Neuronal stem cell (in vitro differentiated cells): ENCODE data around the gene ARHGAP23.
"Not testable (repeated sequence)": the region's sequence is repeated elsewhere in the genome, so short reads cannot be mapped to it uniquely, and the experiment has no call there.

Experiments
- DNase-seq: peaks from one replicate; pipeline ENCODE4 v3.0.0-alpha.2; 2013; ENCODE audit warnings: low spot score
- H2AFZ ChIP-seq: one replicate; pipeline ENCODE4 v1.6.1; 2013; ENCODE audit warnings: mild to moderate bottlenecking, low read length, inconsistent platforms
- H2AK5ac ChIP-seq: 2 replicates; pipeline ENCODE4 v1.6.1; 2013; ENCODE audit warnings: low read depth, mild to moderate bottlenecking, inconsistent platforms, low read length, moderate library complexity, mixed read lengths
- H2BK120ac ChIP-seq: 2 replicates; pipeline ENCODE4 v1.6.1; 2013; ENCODE audit warnings: low read depth, mild to moderate bottlenecking, inconsistent platforms, low read length, moderate library complexity, mixed read lengths
- H2BK12ac ChIP-seq: one replicate; pipeline ENCODE4 v1.6.1; 2013; ENCODE audit warnings: low read length, inconsistent platforms
- H2BK15ac ChIP-seq: 2 replicates; pipeline ENCODE4 v1.6.1; 2013; ENCODE audit warnings: mild to moderate bottlenecking, low read length, inconsistent platforms, mixed read lengths
- H2BK5ac ChIP-seq: one replicate; pipeline ENCODE4 v1.6.1; 2013; ENCODE audit warnings: inconsistent platforms, mild to moderate bottlenecking, low read length, moderate library complexity
- H3K14ac ChIP-seq: one replicate; pipeline ENCODE4 v1.6.1; 2013; ENCODE audit warnings: low read length, inconsistent platforms
- H3K18ac ChIP-seq: 2 replicates; pipeline ENCODE4 v1.6.1; 2013; ENCODE audit warnings: low read length, inconsistent platforms
- H3K23ac ChIP-seq: 2 replicates; pipeline ENCODE4 v1.6.1; 2013; ENCODE audit warnings: low read depth, mild to moderate bottlenecking, mixed read lengths, low read length, inconsistent platforms; ENCODE audit not compliant: poor library complexity
- H3K27ac ChIP-seq: replicated peaks from 3 replicates; pipeline ENCODE4 v1.5.1; 2013; ENCODE audit warnings: low read length, inconsistent platforms
- H3K27me3 ChIP-seq, 3 experiments: 2 replicates each; pipeline ENCODE4 v1.6.1; 2013; ENCODE audit warnings: low read length in 3 of 3, mild to moderate bottlenecking in 2 of 3, inconsistent platforms in 1 of 3, low read depth in 1 of 3, mixed read lengths in 1 of 3, moderate library complexity in 1 of 3; ENCODE audit not compliant: control insufficient read depth in 3 of 3, insufficient read depth in 3 of 3
- H3K36me3 ChIP-seq, 2 donors: replicated peaks in 1 of 2; 2 replicates each; pipeline ENCODE4 v1.6.1; 2013; ENCODE audit warnings: low read length in 2 of 2; ENCODE audit not compliant: control insufficient read depth in 2 of 2, insufficient read depth in 2 of 2
- H3K4ac ChIP-seq: 2 replicates; pipeline ENCODE4 v1.6.1; 2013; ENCODE audit warnings: inconsistent platforms, mild to moderate bottlenecking, low read length, moderate library complexity
- H3K4me1 ChIP-seq, 2 donors: 1 replicate in 1 of 2; 2 replicates in 1 of 2; pipeline ENCODE4 v1.6.1; 2013; ENCODE audit warnings: low read length in 2 of 2, low read depth in 1 of 2; ENCODE audit not compliant: control insufficient read depth in 2 of 2, insufficient read depth in 1 of 2
- H3K4me2 ChIP-seq: one replicate; pipeline ENCODE4 v1.6.1; 2013; ENCODE audit warnings: mild to moderate bottlenecking, low read length, inconsistent platforms; ENCODE audit not compliant: insufficient read depth, poor library complexity, severe bottlenecking
- H3K4me3 ChIP-seq, 2 donors: 2 replicates each; pipeline ENCODE4 v1.5.1; 2013; ENCODE audit warnings: low read length in 2 of 2, mild to moderate bottlenecking in 2 of 2, inconsistent platforms in 1 of 2, moderate library complexity in 1 of 2
- H3K79me1 ChIP-seq: one replicate; pipeline ENCODE4 v1.6.1; 2013; ENCODE audit warnings: low read depth, mild to moderate bottlenecking, inconsistent platforms, low read length, moderate library complexity
- H3K9ac ChIP-seq: one replicate; pipeline ENCODE4 v1.6.1; 2013; ENCODE audit warnings: mild to moderate bottlenecking, low read depth, low read length, inconsistent platforms; ENCODE audit not compliant: poor library complexity
- H3K9me3 ChIP-seq, 2 donors: replicated peaks in 1 of 2; 2 replicates each; pipeline versions ENCODE3 to v1.6.1; 2013; ENCODE audit warnings: low read length in 2 of 2, mild to moderate bottlenecking in 2 of 2, inconsistent platforms in 1 of 2, low read depth in 1 of 2, mixed read lengths in 1 of 2, moderate library complexity in 1 of 2; ENCODE audit not compliant: control insufficient read depth in 2 of 2, insufficient read depth in 1 of 2
- H4K8ac ChIP-seq: one replicate; pipeline ENCODE4 v1.6.1; 2013; ENCODE audit warnings: low read depth, mild to moderate bottlenecking, inconsistent platforms, low read length, moderate library complexity
- H4K91ac ChIP-seq: one replicate; pipeline ENCODE4 v1.6.1; 2013; ENCODE audit warnings: low read length, low read depth, mild to moderate bottlenecking, inconsistent platforms; ENCODE audit not compliant: poor library complexity
- WGBS, 2 donors: extraction: QIAGEN DNeasy Blood & Tissue Kit; methylation state at CpG; one replicate each; pipeline ENCODE4 v1.1.7; 2013; ENCODE audit warnings: missing lambda C conversion rate in 2 of 2, mixed read lengths in 1 of 2; ENCODE audit not compliant: insufficient read length in 2 of 2, insufficient replicate concordance in 1 of 2; ENCODE audit errors: extremely low coverage in 2 of 2; 5-methylcytosine and 5-hydroxymethylcytosine counted together

ARHGAP23 gene

GRCh38 chr17:38477417-38477816 lies 49.2 kb downstream of the ARHGAP23 start:
- H3K23ac ChIP-seq, H3K27me3 ChIP-seq, H4K8ac ChIP-seq, H3K79me1 ChIP-seq, H3K4me1 ChIP-seq, H3K27ac ChIP-seq, DNase-seq, H2BK15ac ChIP-seq, H2BK5ac ChIP-seq, H3K36me3 ChIP-seq, H2BK120ac ChIP-seq, H2BK12ac ChIP-seq, H3K9ac ChIP-seq, H3K9me3 ChIP-seq, H3K18ac ChIP-seq, H3K4me3 ChIP-seq, H2AK5ac ChIP-seq, H2AFZ ChIP-seq, H3K4ac ChIP-seq, H3K4me2 ChIP-seq, H4K91ac ChIP-seq, H3K14ac ChIP-seq: not testable (repeated sequence)
- no CpG with 5 or more reads among the region's 36 CpGs for WGBS, 2 donors

DNA sequence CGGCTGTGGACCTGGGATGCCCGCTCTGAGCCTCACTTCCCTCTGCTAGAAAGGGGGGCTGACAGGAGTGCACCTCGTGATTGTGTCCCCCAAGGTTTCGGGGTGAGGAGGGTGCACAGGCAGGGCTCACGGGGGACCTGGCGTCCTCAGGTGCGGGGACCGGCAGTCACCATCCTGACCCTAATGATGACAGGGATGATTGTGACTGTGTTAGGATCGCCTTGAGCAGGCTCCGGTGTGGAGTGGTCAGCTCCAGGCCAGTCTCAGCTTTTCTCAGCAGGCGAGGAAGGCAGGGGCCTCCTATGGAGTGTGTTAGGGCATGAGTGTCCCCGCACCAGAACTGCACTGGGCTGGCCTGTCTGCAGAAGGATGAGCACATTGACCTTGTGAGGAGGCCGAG lies 49.7 kb downstream of the ARHGAP23 start:
- not testable (repeated sequence) for H3K4me1 ChIP-seq, H3K9me3 ChIP-seq, H3K23ac ChIP-seq, H3K18ac ChIP-seq, H3K27ac ChIP-seq, H2BK5ac ChIP-seq, H2AFZ ChIP-seq, H4K8ac ChIP-seq, H2AK5ac ChIP-seq, H3K14ac ChIP-seq, H3K4ac ChIP-seq, H2BK120ac ChIP-seq, H2BK12ac ChIP-seq, H2BK15ac ChIP-seq, H3K4me3 ChIP-seq, DNase-seq, H3K27me3 ChIP-seq, H3K79me1 ChIP-seq, H3K4me2 ChIP-seq, H3K36me3 ChIP-seq, H3K9ac ChIP-seq, H4K91ac ChIP-seq
- no CpG with 5 or more reads among the region's 13 CpGs for WGBS, 2 donors

DNA sequence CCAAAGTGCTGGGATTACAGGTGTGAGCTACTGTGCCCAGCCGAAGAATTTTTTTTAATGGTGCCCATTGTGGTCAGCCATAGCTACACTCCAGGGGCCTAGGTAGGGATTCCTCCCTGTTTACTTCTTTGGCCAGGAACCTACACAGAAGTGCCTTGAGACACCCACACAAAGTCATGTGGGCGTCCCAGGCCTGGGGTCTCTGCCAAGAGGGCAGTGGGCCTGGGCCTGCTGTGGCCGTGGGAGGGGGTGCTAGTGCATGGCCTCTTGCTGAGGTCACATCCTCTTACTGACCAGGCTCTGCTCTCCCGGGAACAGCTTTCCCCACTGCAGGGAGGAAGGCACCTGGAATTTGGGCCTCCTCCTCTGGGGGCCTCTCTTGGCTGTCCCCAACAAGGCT lies 50.4 kb downstream of the ARHGAP23 start:
- not testable (repeated sequence) for H2AFZ ChIP-seq, H2BK15ac ChIP-seq, H3K9me3 ChIP-seq, DNase-seq, H3K4me1 ChIP-seq, H3K4ac ChIP-seq, H3K14ac ChIP-seq, H3K79me1 ChIP-seq, H3K4me2 ChIP-seq, H3K23ac ChIP-seq, H2BK12ac ChIP-seq, H3K9ac ChIP-seq, H3K36me3 ChIP-seq, H2BK120ac ChIP-seq, H2BK5ac ChIP-seq, H3K18ac ChIP-seq, H4K8ac ChIP-seq, H4K91ac ChIP-seq, H3K27me3 ChIP-seq, H3K4me3 ChIP-seq, H3K27ac ChIP-seq
- no CpG with 5 or more reads among the region's 4 CpGs for WGBS, 2 donors
- peak overlapping the region; percentile 13 for H2AK5ac ChIP-seq

DNA sequence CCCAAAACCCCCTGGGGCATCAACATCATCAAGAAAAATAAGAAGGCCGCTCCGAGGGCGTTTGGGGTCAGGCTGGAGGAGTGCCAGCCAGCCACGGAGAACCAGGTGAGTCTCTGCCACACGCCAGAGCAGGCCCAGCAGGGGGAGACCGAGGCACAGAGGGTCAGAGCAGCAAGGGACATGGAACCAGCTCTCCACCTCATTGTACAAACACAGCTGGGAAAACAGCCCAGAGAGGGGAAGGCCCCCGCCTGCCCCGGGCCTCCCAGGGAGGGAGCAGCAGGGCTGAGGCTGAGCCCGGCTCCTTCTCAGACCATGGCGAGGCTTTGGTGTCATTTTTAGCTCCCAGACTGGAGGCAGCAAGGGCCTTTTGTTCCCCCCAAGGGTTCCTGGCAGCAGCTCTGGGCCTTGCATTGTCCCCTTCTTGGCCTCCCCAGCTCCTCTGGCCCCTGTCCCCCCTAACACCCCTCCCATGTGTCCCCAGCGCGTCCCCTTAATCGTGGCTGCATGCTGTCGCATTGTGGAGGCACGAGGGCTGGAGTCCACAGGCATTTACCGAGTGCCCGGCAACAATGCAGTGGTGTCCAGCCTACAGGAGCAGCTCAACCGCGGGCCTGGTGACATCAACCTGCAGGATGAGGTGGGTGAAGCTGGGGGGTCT lies 53.9 kb downstream of the ARHGAP23 start:
- H3K4me3 ChIP-seq, H3K9me3 ChIP-seq, H3K27ac ChIP-seq, H3K79me1 ChIP-seq, H2BK12ac ChIP-seq, H3K14ac ChIP-seq, H2AK5ac ChIP-seq, H2BK5ac ChIP-seq, H3K4me1 ChIP-seq, H4K91ac ChIP-seq, H3K18ac ChIP-seq, H4K8ac ChIP-seq, H3K4ac ChIP-seq, H2AFZ ChIP-seq, DNase-seq, H3K4me2 ChIP-seq, H3K9ac ChIP-seq, H2BK120ac ChIP-seq, H3K23ac ChIP-seq, H3K27me3 ChIP-seq, H2BK15ac ChIP-seq: not testable (repeated sequence)
- peaks cover 3 to 13% of the 10 kb centered on the region in 2 donors for H3K36me3 ChIP-seq
- no CpG with 5 or more reads among the region's 19 CpGs for WGBS, 2 donors
